HepG2 (cell line): ENCODE data around the gene ALPI. TPM values are rescaled to one million over a fixed set of nuclear protein-coding genes. Genes with fewer than 3 reads are reported as not detected.

Experiments
- ATAC-seq: fragments of 200-7000 bp; cut with Tn5 transposase; 3 replicates; pipeline ENCODE4 v1.9.1; 2020; ENCODE audit warnings: mild to moderate bottlenecking, moderate library complexity
- BruUV-seq: library from RNA; stranded (reverse); fragments of 400-500 nt; replicated peaks from 2 replicates; lab custom pipeline; 2021; lab: Mats Ljungman, UMichigan
- CTCF ChIA-PET: fragments of 300-600 bp; formaldehyde crosslinking; extraction: SDS; loops from one replicate; lab custom pipeline; 2021; ENCODE audit warnings: low total read pairs, inconsistent platforms, low intra/inter-chr PET ratio; lab: Yijun Ruan, JAX
- POLR2A ChIA-PET: fragments of 350-600 bp; sonication (Branson Sonifier 250); formaldehyde crosslinking; loops from one replicate; lab custom pipeline; 2020; ENCODE audit warnings: antibody characterized with exemption, inconsistent platforms; lab: Yijun Ruan, JAX
- DNase-seq: peaks from one replicate; pipeline ENCODE4 v3.0.0-alpha.2; 2015; ENCODE audit warnings: low spot score
- FAIRE-seq: peaks from 3 replicates; lab custom pipeline; 2011; peaks lifted over from hg19 to GRCh38; lab: Jason Lieb, UNC
- H2AFZ ChIP-seq: one replicate; pipeline ENCODE4 v1.6.1; 2011; ENCODE audit warnings: low read length, inconsistent platforms
- H3K27ac ChIP-seq: fragments of 300-600 bp; 3 replicates; pipeline ENCODE4 v1.8.0; 2011; ENCODE audit warnings: mixed run types, mild to moderate bottlenecking, mixed read lengths, low read length, inconsistent platforms; ENCODE audit not compliant: insufficient read depth; ENCODE audit errors: extremely low read length
- H3K27me3 ChIP-seq, 2 experiments: fragments of 200-600 bp in 1 of 2; 2 replicates in 1 of 2; 3 replicates in 1 of 2; pipeline versions ENCODE4 v1.6.0 to v1.8.0; 2011; ENCODE audit warnings: low read length in 2 of 2, mild to moderate bottlenecking in 2 of 2, moderate library complexity in 2 of 2, inconsistent platforms in 1 of 2; ENCODE audit not compliant: insufficient read depth in 2 of 2, control insufficient read depth in 1 of 2
- H3K36me3 ChIP-seq, 2 experiments: fragments of 200-600 bp in 1 of 2; replicated peaks in 1 of 2; 2 replicates in 1 of 2; 3 replicates in 1 of 2; pipeline versions ENCODE4 v1.5.1 to v1.8.0; 2011; ENCODE audit warnings: low read length in 2 of 2, inconsistent platforms in 1 of 2; ENCODE audit not compliant: insufficient read depth in 2 of 2, control insufficient read depth in 1 of 2
- H3K4me1 ChIP-seq: 2 replicates; pipeline ENCODE4 v1.5.1; 2012; ENCODE audit warnings: low read length, inconsistent platforms; ENCODE audit not compliant: insufficient read depth
- H3K4me2 ChIP-seq: 2 replicates; pipeline ENCODE4 v1.6.0; 2011; ENCODE audit warnings: low read depth, low read length, inconsistent platforms
- H3K4me3 ChIP-seq, 3 experiments: fragments of 200-600 bp in 1 of 3; sonication (generic), shearing (Covaris generic) in 1 of 3; replicated peaks in 1 of 3; 2 replicates each; pipeline ENCODE4 v1.5.1; 2011 to 2016; ENCODE audit warnings: low read length in 3 of 3, inconsistent platforms in 2 of 3, low read depth in 2 of 3, mild to moderate bottlenecking in 2 of 3, control low read depth in 1 of 3, mixed read lengths in 1 of 3; ENCODE audit not compliant: insufficient read depth in 1 of 3
- H3K79me2 ChIP-seq: one replicate; pipeline ENCODE4 v1.6.1; 2011; ENCODE audit warnings: low read length, inconsistent platforms; ENCODE audit not compliant: insufficient read depth
- H3K9ac ChIP-seq: 2 replicates; pipeline ENCODE4 v1.6.0; 2011; ENCODE audit warnings: mild to moderate bottlenecking, low read depth, low read length, inconsistent platforms; ENCODE audit not compliant: insufficient read depth
- H3K9me3 ChIP-seq: 2 replicates; pipeline ENCODE4 v1.5.1; 2012; ENCODE audit warnings: mild to moderate bottlenecking, low read length
- H4K20me1 ChIP-seq: 2 replicates; pipeline ENCODE4 v1.6.0; 2011; ENCODE audit warnings: inconsistent platforms, mild to moderate bottlenecking, low read length, moderate library complexity; ENCODE audit not compliant: insufficient read depth
- E2F1 ChIP-seq: sonication (generic); formaldehyde crosslinking; IDR thresholded peaks from 2 replicates; pipeline ENCODE4 v1.5.0; 2020; ENCODE audit warnings: missing genetic modification reagents
- HMGXB4 ChIP-seq, 2 experiments: sonication (generic) in 1 of 2; formaldehyde crosslinking in 1 of 2; IDR thresholded peaks; 2 replicates each; pipeline versions ENCODE4 v1.4.0 to v1.6.1; 2018 to 2020; ENCODE audit warnings: missing genetic modification reagents in 2 of 2, borderline replicate concordance in 1 of 2, low read depth in 1 of 2, mild to moderate bottlenecking in 1 of 2, missing biosample characterization in 1 of 2
- MAFG ChIP-seq: sonication (generic); formaldehyde crosslinking; IDR thresholded peaks from 2 replicates; pipeline ENCODE4 v1.5.1; 2020; ENCODE audit warnings: mild to moderate bottlenecking, missing genetic modification reagents
- NR2F2 ChIP-seq: IDR thresholded peaks from 2 replicates; pipeline ENCODE4 v1.6.1; 2012; ENCODE audit warnings: low read depth, inconsistent platforms, borderline replicate concordance
- RELA ChIP-seq: sonication (generic); formaldehyde crosslinking; IDR thresholded peaks from 2 replicates; pipeline ENCODE4 v1.4.0; 2020; ENCODE audit warnings: missing genetic modification reagents
- STAG1 ChIP-seq: sonication (generic); formaldehyde crosslinking; IDR thresholded peaks from 2 replicates; pipeline ENCODE4 v1.4.0; 2020; ENCODE audit warnings: missing genetic modification reagents
- TBX2 ChIP-seq: sonication (generic); formaldehyde crosslinking; IDR thresholded peaks from 2 replicates; pipeline ENCODE4 v1.5.0; 2020; ENCODE audit warnings: missing genetic modification reagents, mild to moderate bottlenecking, borderline replicate concordance
- ZBTB38 ChIP-seq: sonication (generic); formaldehyde crosslinking; IDR thresholded peaks from 2 replicates; pipeline ENCODE4 v1.5.1; 2020; ENCODE audit warnings: mild to moderate bottlenecking, missing genetic modification reagents
- ZFP91 ChIP-seq: sonication (generic); formaldehyde crosslinking; IDR thresholded peaks from 2 replicates; pipeline ENCODE4 v1.9.0; 2022; ENCODE audit warnings: missing genetic modification reagents, mild to moderate bottlenecking, borderline replicate concordance
- ZNF124 ChIP-seq: sonication (generic); formaldehyde crosslinking; IDR thresholded peaks from 2 replicates; pipeline ENCODE4 v1.4.0; 2020; ENCODE audit warnings: missing genetic modification reagents
- ZNF557 ChIP-seq: sonication (generic); formaldehyde crosslinking; IDR thresholded peaks from 2 replicates; pipeline ENCODE4 v1.4.0; 2020; ENCODE audit warnings: missing genetic modification reagents
- ZNF7 ChIP-seq: IDR thresholded peaks from 2 replicates; pipeline ENCODE4 v1.6.1; 2016; ENCODE audit warnings: missing biosample characterization, missing genetic modification reagents
- ZSCAN29 ChIP-seq: sonication (generic); formaldehyde crosslinking; conservative IDR thresholded peaks from 2 replicates; pipeline ENCODE4 v1.4.0; 2020; ENCODE audit warnings: mild to moderate bottlenecking, missing genetic modification reagents
- WGBS: methylation state at CpG from one replicate; pipeline ENCODE4 v1.1.6; 2017; ENCODE audit warnings: low lambda C conversion rate; 5-methylcytosine and 5-hydroxymethylcytosine counted together
- in situ Hi-C: cut with HindIII; loops from 2 replicates; pipeline ENCODE4 v1.10.0; 2017; ENCODE audit warnings: low pct_unique_long_range_greater_than_20kb; ENCODE audit not compliant: extremely low pct_ligation_motif_present
- intact Hi-C: fragments of 100-400 bp; cut with micrococcal nuclease; formaldehyde crosslinking; loops from one replicate; pipeline ENCODE4 v1.10.0; 2022; ENCODE audit not compliant: unreplicated experiment
- polyA plus RNA-seq, 8 experiments: library from polyadenylated mRNA; depleted of rRNA in 3 of 8; stranded (reverse) in 7 of 8; unstranded in 1 of 8; fragments of >200 nt; fragmentation: Illumina TruSeq in 4 of 8; extraction: Trizol in 4 of 8; gene quantifications; 2 replicates each; pipeline versions ENCODE4 v1.2.1 to v1.2.3, GENCODE V29; 2011 to 2016; ENCODE audit warnings: low read depth in 4 of 8, missing spikeins in 1 of 8, mixed read lengths in 1 of 8; ENCODE audit not compliant: insufficient read depth in 1 of 8
- total RNA-seq, 5 experiments: library from RNA; depleted of rRNA; stranded (reverse); fragments of >200 nt; fragmentation: Illumina TruSeq; extraction: Trizol; gene quantifications; 2 replicates each; pipeline ENCODE4 v1.2.3, GENCODE V29; 2016; ENCODE audit warnings: low read depth in 1 of 5

The ALPI gene
- total and polyA plus RNA-seq, 2 of the 13 experiments (the other 11 are each of a cell fraction or from before 2014, with no cell fraction given) = not detected

GRCh38 chr2:232420073-232420454 is 35.9 kb upstream of the ALPI start:
- Histone ChIP-seq H3K27ac (no peak overlapping the region), H3K79me2 (no peaks in the 10 kb centered on the region), H3K4me2 (0 out of 2 replicates have a peak overlapping the region, but pooled peaks have one; percentile 53), H3K9ac (no peak overlapping the region), H3K36me3 (no peaks in the 10 kb centered on the region), H3K4me3 (peak overlapping the region in 1 of 3 experiments; percentile 48; a peak in 1 of 6 replicates), H2AFZ (no peak overlapping the region), H3K4me1 (no peaks in the 10 kb centered on the region), H3K9me3 (peaks cover 16% of the 10 kb centered on the region), H4K20me1 (no peaks in the 10 kb centered on the region), H3K27me3 (peaks cover 17 to 67% of the 10 kb centered on the region in 2 experiments)
- no TSS peak for BruUV-seq
- intact Hi-C loops = no loop called here
- no peak for DNase-seq
- ChIA-PET CTCF (no interaction called here), POLR2A (no interaction called here)
- ATAC-seq = no peak
- in situ Hi-C loops = no loop called here
- no peak for FAIRE-seq
- 62% methylated on average over 21 of the region's 22 CpGs for WGBS
- TF ChIP-seq ZNF7 (CRISPR knock-in tag) (no peak), MAFG (CRISPR knock-in tag) (no peak), ZNF557 (CRISPR knock-in tag) (no peak)

- POLR2A ChIA-PET = no interaction called here
- FAIRE-seq (no peak), ATAC-seq (peak; percentile 83)
- TF ChIP-seq E2F1 (CRISPR knock-in tag) = no peak
- TF ChIP-seq TBX2 (CRISPR knock-in tag) = peak; percentile 68
- TF ChIP-seq ZNF124 (CRISPR knock-in tag) = no peak
- TF ChIP-seq ZFP91 (CRISPR knock-in tag) = peak; percentile 57; the same call in 1 of the 2 replicates
- no peak for TF ChIP-seq ZBTB38 (CRISPR knock-in tag)
- TF ChIP-seq NR2F2 = no peak
- peak; percentile 22; the same call in 1 of the 2 replicates for TF ChIP-seq STAG1 (CRISPR knock-in tag)
- TF ChIP-seq HMGXB4 (CRISPR knock-in tag; IDR thresholded peaks at IDR 0.05; ENCODE audit: borderline replicate concordance in 1 of 2, low read depth in 1 of 2) = peak in 1 of 2 experiments; percentile 30; a peak in 1 of 4 replicates
- 0 out of 2 replicates have a peak, but pooled peaks have one; percentile 25 for TF ChIP-seq RELA (CRISPR knock-in tag)
- TF ChIP-seq ZSCAN29 (CRISPR knock-in tag) = 0 out of 2 replicates have a peak, but pooled peaks have one; percentile 36
Measured at GRCh38 chr2:232420463-232421188, 35.3 kb upstream of the ALPI start.

More at GRCh38 chr2:232420463-232421188, 35.3 kb upstream of the ALPI start:
- Histone ChIP-seq H3K9ac (no peak overlapping the region), H3K4me2 (peak overlapping the region; percentile 53), H3K36me3 (no peaks in the 10 kb centered on the region), H3K79me2 (no peaks in the 10 kb centered on the region), H3K4me3 (peak overlapping the region in 1 of 3 experiments; percentile 48; a peak in 1 of 6 replicates), H3K27ac (no peak overlapping the region), H2AFZ (no peak overlapping the region), H3K27me3 (peaks cover 16 to 62% of the 10 kb centered on the region in 2 experiments), H3K9me3 (peaks cover 16% of the 10 kb centered on the region), H3K4me1 (no peaks in the 10 kb centered on the region), H4K20me1 (no peaks in the 10 kb centered on the region)
- CTCF ChIA-PET = no interaction called here
- in situ Hi-C loops = no loop called here
- intact Hi-C loops = no loop called here
- BruUV-seq = no TSS peak
- WGBS = 36% methylated on average over 50 of the region's 79 CpGs
- peak; percentile 16 for DNase-seq
